Lung (tissue), 12 donors: ENCODE measurements around the gene PARVA. TPM values are rescaled to one million over a fixed set of nuclear protein-coding genes. Genes with fewer than 3 reads are reported as not detected.

ENCODE experiments used
- ATAC-seq: fragments of 200-7000 bp; cut with Tn5 transposase; one replicate; pipeline ENCODE4 v1.9.1; 2020; ENCODE audit warnings: moderate number of reproducible peaks; ENCODE audit not compliant: insufficient read depth, low FRiP score
- DNase-seq, 3 donors: peaks; one replicate each; pipeline ENCODE4 v3.0.0-alpha.2; 2013 to 2017
- H3K27ac ChIP-seq, 2 donors: one replicate each; pipeline ENCODE4 v1.5.1; 2013; ENCODE audit warnings: mild to moderate bottlenecking in 2 of 2, moderate library complexity in 2 of 2, control low read depth in 1 of 2, inconsistent platforms in 1 of 2, low read depth in 1 of 2, low read length in 1 of 2
- H3K27me3 ChIP-seq, 3 donors: one replicate each; pipeline ENCODE4 v1.5.1; 2013; ENCODE audit warnings: low read length in 2 of 3; ENCODE audit not compliant: control insufficient read depth in 3 of 3, insufficient read depth in 3 of 3
- H3K36me3 ChIP-seq, 4 donors: one replicate each; pipeline ENCODE4 v1.5.1; 2013; ENCODE audit warnings: low read length in 4 of 4, mild to moderate bottlenecking in 1 of 4, moderate library complexity in 1 of 4; ENCODE audit not compliant: control insufficient read depth in 4 of 4, insufficient read depth in 4 of 4
- H3K4me1 ChIP-seq, 5 donors: one replicate each; pipeline ENCODE4 v1.5.1; 2013; ENCODE audit warnings: low read length in 5 of 5, mild to moderate bottlenecking in 2 of 5, moderate library complexity in 1 of 5; ENCODE audit not compliant: control insufficient read depth in 5 of 5, insufficient read depth in 5 of 5
- H3K4me3 ChIP-seq: one replicate; pipeline ENCODE4 v1.5.1; 2013; ENCODE audit warnings: mild to moderate bottlenecking, control low read depth, moderate library complexity
- H3K9ac ChIP-seq, 2 donors: one replicate each; pipeline ENCODE4 v1.5.1; 2013; ENCODE audit warnings: low read length in 2 of 2, control low read depth in 1 of 2; ENCODE audit not compliant: insufficient read depth in 1 of 2
- H3K9me3 ChIP-seq, 4 donors: one replicate each; pipeline ENCODE4 v1.5.1; 2013; ENCODE audit warnings: low read length in 3 of 4, mild to moderate bottlenecking in 1 of 4, moderate library complexity in 1 of 4; ENCODE audit not compliant: control insufficient read depth in 4 of 4, insufficient read depth in 3 of 4
- WGBS, 2 donors: extraction: QIAGEN DNeasy Blood & Tissue Kit; methylation state at CpG; one replicate each; pipeline ENCODE4 v1.1.7; 2013; 5-methylcytosine and 5-hydroxymethylcytosine counted together
- polyA plus RNA-seq, 2 donors: library from polyadenylated mRNA; stranded (reverse); fragments of 200-250 nt; gene quantifications; one replicate each; pipeline ENCODE4 v1.2.1, GENCODE V29; 2013
- total RNA-seq, 2 donors: library from RNA; depleted of rRNA in 1 of 2; stranded (reverse); fragments of >200 nt in 1 of 2; gene quantifications; one replicate each; pipeline ENCODE4 v1.2.1, GENCODE V29; 2014 to 2021
- TF ChIP-seq, protein P1 (sequence below): IDR thresholded peaks from 2 replicates; pipeline ENCODE4 v1.5.1; 2012; ENCODE audit warnings: mild to moderate bottlenecking; ENCODE audit errors: control extremely low read depth, extremely low read depth
- donor health status: control.
- donor health status: control.
- donor health status: Bipolar disorder and iron deficiency.
- donor health status: healthy.
- donor health status: DM: yes; HTN: yes; CAD: no.

The PARVA gene
- total and polyA plus RNA-seq, 4 donors, result 19.9 to 71.6 (median 36.2) TPM

DNA sequence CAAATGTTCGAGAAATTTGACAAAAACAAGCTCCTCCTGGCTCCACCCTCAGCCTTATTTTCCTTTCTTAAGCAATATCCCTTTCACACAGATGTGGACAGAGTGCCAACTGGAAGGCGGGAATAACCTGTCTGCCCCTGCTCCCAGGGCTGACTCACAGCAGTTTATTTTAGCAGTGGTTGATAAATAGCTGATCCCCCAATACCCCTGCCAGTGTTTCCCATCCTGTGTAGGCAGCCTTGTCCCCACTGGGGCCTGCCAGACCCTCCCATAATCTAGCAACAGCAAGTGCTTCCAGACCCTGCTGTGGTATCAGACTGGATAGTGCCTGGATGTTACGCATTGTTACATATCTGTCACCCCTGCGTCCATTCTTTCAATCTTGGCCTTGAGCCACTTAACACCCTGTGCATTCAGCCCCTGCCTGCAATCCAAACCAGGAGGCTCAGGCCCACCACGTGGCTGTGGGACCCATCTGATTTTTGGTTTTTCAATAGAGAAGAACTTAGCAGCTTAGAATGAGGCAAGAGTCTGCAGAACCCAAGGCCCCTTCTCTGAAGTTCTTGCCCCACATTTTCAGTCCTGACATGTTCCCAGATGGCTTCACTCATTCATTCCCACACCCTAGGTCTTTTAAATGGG lies 53.7 kb downstream of the PARVA start:
- Histone ChIP-seq H3K4me3 (no peak overlapping the region), H3K9me3 (no peaks in the 10 kb centered on the region), H3K27me3 (no peaks in the 10 kb centered on the region), H3K27ac (peak overlapping the region; percentile 21 to 47), H3K4me1 (peaks cover 0 to 36% (median 29%) of the 10 kb centered on the region in 5 donors), H3K36me3 (no peaks in the 10 kb centered on the region), H3K9ac (peak overlapping the region in 1 of 2 donors; percentile 34)
- DNase-seq (peak; percentile 36 to 83 (median 72)), ATAC-seq (peak; percentile 79)
- TF ChIP-seq, protein P1, sequence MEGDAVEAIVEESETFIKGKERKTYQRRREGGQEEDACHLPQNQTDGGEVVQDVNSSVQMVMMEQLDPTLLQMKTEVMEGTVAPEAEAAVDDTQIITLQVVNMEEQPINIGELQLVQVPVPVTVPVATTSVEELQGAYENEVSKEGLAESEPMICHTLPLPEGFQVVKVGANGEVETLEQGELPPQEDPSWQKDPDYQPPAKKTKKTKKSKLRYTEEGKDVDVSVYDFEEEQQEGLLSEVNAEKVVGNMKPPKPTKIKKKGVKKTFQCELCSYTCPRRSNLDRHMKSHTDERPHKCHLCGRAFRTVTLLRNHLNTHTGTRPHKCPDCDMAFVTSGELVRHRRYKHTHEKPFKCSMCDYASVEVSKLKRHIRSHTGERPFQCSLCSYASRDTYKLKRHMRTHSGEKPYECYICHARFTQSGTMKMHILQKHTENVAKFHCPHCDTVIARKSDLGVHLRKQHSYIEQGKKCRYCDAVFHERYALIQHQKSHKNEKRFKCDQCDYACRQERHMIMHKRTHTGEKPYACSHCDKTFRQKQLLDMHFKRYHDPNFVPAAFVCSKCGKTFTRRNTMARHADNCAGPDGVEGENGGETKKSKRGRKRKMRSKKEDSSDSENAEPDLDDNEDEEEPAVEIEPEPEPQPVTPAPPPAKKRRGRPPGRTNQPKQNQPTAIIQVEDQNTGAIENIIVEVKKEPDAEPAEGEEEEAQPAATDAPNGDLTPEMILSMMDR, result no peak
- 53 to 61% methylated on average over 5 of the region's 5 CpGs for WGBS, 2 donors

DNA sequence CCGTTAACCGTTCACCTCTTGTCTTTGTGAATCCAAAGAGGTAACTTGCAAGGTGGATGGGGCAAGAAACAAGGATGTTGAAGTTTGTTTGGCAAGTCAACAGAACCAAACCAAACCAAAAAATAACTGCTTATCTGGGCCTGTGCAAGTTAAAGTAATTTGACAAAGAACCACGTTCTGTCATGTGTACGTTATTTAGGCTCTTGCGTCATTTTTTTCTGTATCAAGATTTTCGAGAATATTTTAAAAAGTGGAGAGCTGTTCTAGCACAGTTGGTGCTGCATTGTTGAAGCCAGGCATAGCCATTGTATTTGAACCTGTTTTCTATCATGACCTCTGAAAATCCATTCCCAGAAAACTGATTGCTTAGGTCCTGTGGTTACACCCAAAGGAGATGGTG lies 55.1 kb downstream of the PARVA start:
- H3K4me3 ChIP-seq, result no peak overlapping the region
- 94 to 95% methylated on average over 6 of the region's 6 CpGs for WGBS, 2 donors
- no peak for ATAC-seq
- H3K9me3 ChIP-seq, result no peaks in the 10 kb centered on the region
- peaks cover 0 to 40% (median 29%) of the 10 kb centered on the region in 5 donors for H3K4me1 ChIP-seq
- peaks cover 0 to 4% (median 2%) of the 10 kb centered on the region in 4 donors for H3K36me3 ChIP-seq
- no peak overlapping the region for H3K27ac ChIP-seq
- H3K27me3 ChIP-seq, result no peaks in the 10 kb centered on the region
- TF ChIP-seq, protein P1, result no peak
- H3K9ac ChIP-seq, result no peak overlapping the region
- no peak for DNase-seq

DNA sequence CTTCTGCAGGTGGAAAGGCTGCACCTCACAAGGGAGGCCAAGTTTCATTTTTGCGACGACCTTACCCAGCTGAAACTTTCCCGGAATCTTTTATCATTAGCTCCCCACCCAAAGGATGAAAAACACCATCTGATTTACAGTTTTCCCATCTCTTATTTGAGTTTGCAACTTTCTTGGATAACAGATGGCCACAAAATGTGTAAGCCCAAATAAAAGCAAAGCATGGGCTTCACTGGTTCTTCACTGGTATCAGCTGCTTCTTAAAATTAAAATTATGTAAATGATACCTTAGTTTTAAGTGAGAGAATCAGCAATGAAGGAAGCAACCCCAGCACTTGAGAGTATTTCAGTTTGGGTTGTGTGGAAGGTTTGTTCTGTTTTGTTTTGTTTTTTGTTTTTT lies 55.8 kb downstream of the PARVA start:
- H3K9me3 ChIP-seq, result no peaks in the 10 kb centered on the region
- ATAC-seq (no peak), DNase-seq (no peak)
- H3K4me1 ChIP-seq, result peaks cover 0 to 40% (median 29%) of the 10 kb centered on the region in 5 donors
- H3K9ac ChIP-seq, result no peak overlapping the region
- H3K27ac ChIP-seq, result peak overlapping the region in 1 of 2 donors; percentile 49
- TF ChIP-seq, protein P1, result no peak
- peaks cover 0 to 4% (median 2%) of the 10 kb centered on the region in 4 donors for H3K36me3 ChIP-seq
- H3K27me3 ChIP-seq, result no peaks in the 10 kb centered on the region
- WGBS, 2 donors, result 66 to 73% methylated on average over 3 of the region's 3 CpGs
- no peak overlapping the region for H3K4me3 ChIP-seq
